ENCODE results near the gene SYT8.
A peak's percentile ranks its signal among the peaks of the same experiment; 100 is the strongest.

SYT8 gene

GRCh38 chr11:1832211-1832919 is 2.4 kb upstream of the SYT8 start:
- DNase-seq (ENCODE audit: low read depth) = peak; percentile 18

DNA sequence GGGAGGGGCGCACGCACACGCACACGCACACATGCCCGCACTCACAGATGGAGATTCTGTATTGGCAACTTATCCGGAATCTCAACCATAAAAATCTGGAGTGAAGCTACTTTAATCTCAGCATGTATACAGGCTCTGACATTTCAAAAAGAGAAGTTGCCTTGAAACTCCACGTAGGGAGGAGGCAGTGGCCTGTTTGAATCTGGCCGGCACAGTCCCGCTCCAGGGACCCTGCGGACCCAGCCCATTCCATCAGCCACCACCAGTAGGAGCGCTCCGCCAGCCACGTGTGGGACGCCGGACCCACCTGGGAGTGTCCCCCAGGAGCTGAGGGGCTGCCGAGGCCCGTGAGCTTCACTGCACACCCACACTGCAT is 1.9 kb upstream of the SYT8 start:
- no peak for DNase-seq (ENCODE audit: low read depth)

GRCh38 chr11:1834062-1834610 is 654 bp upstream of the SYT8 start:
- no peak for DNase-seq (ENCODE audit: low read depth)

DNA sequence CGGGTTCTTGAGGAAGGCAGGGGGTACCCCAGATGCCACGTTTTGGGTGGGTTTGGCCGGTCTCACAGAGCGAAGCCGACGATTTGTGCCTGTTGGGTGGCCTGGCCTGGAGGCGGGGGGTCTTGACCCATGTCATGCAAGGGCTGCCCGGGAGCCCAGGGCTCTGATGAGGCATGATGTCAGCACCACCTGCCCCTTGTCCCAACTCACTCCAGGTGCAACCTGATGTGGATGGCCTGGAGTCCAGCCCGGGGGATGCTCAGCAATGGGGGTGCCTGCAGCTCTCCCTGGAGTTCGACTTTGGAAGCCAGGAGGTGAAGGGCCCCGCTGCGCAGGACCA is 851 bp downstream of the SYT8 start:
- no peak for DNase-seq (ENCODE audit: low read depth)

DNA sequence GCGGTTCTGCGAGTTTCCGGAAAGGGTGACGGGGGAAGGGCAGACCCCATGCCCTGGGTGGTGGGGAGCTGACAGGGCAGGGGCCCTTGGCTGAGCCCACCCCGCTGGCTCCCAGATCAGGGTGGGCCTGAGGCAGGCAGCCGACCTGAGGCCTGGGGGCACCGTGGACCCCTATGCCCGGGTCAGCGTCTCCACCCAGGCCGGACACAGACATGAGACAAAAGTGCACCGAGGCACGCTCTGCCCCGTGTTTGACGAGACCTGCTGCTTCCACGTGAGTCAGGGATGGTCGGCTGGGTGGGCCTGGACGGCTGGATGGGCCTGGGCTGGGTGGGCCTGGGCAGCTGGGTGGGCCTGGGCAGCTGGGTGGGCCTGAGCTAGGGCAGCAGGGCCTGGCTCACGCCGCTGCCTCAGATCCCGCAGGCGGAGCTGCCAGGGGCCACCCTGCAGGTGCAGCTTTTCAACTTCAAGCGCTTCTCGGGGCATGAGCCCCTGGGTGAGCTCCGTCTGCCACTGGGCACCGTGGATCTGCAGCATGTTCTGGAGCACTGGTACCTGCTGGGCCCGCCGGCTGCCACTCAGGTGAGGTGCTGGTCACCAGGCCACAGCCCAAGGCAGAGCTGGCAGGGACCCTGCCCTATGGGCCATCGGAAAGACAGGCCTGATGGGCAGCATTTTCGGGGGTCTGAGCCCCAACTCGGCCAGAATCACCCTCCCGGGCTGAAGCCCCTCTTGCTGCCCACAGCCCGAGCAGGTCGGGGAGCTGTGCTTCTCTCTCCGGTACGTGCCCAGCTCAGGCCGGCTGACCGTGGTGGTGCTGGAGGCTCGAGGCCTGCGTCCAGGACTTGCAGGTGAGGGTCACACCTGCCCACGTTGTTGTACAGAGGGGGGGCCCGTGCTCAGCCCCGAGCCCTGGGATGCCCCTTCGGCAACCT is 1.5 kb downstream of the SYT8 start:
- DNase-seq (ENCODE audit: low read depth) = no peak

- DNase-seq (ENCODE audit: low read depth) = peak; percentile 59
Measured at GRCh38 chr11:1837171-1838076, 2.6 kb downstream of the SYT8 start.

GRCh38 chr11:1838077-1838425 is 3.3 kb downstream of the SYT8 start:
- DNase-seq (ENCODE audit: low read depth) = no peak

- DNase-seq (ENCODE audit: low read depth) = no peak
Measured at GRCh38 chr11:1838426-1839144, 3.8 kb downstream of the SYT8 start, which contains the start of gene TNNI2. TNNI2 (plus strand) TSS chr11:1838981; CDS start chr11:1839697, 716 bp downstream.

GRCh38 chr11:1839204-1839923 is 4.6 kb downstream of the SYT8 start:
- no peak for DNase-seq (ENCODE audit: low read depth)

- no peak for DNase-seq (ENCODE audit: low read depth)
Measured at GRCh38 chr11:1839924-1840779, 5.4 kb downstream of the SYT8 start.

- DNase-seq (ENCODE audit: low read depth) = no peak
Measured at GRCh38 chr11:1840780-1841480, 6.1 kb downstream of the SYT8 start.

DNA sequence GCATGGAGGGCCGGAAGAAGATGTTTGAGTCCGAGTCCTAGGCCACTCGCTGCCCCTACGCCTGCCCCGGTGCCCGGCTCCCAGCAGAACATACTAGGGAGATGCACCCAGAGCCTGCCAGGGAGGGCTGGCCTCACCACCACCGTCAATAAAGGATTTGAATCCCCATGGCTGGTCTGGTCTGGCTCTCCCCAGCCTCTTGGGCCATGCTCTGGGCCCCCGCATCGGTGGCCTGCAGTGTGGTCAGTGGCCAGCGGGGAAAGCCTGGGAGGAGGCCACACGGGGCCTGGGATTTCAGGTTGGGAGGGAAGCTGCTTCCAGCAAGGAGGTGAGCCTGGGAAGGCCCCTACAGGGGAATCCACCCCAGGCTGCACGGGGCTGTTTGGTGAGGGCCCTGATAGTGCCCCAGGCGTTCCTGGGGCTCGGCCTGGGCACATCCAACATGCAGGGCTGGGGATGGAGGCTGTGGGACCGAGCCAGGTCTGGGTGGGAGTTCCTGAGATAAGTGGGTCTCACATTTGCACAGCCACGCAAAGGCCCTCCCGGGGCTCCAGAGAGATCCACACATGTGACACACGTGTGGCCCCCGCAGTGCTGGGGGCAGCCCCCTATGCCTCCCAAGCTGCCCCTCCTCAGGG is 6.8 kb downstream of the SYT8 start:
- DNase-seq (ENCODE audit: low read depth) = no peak

GRCh38 chr11:1842149-1843097 is 7.6 kb downstream of the SYT8 start:
- DNase-seq (ENCODE audit: low read depth) = no peak

DNA sequence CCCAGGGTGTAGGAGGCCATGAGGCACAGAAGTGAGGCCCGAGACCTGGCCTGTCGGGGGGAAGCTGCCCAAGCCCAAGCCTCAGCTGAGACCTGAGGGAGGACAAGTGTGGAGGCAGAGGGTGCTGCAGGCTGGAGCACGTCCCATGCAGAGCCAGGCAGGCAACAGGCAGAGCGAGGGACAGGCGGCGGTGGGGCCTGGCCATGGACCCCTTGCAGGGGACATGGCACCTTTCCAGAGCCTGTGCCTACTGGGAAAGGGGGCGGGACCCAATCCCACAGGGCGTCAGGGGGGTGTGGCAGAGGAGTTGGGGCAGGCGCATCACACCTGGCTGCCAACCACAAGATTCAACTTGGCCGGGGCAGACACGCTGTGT is 8.3 kb downstream of the SYT8 start:
- no peak for DNase-seq (ENCODE audit: low read depth)

DNA sequence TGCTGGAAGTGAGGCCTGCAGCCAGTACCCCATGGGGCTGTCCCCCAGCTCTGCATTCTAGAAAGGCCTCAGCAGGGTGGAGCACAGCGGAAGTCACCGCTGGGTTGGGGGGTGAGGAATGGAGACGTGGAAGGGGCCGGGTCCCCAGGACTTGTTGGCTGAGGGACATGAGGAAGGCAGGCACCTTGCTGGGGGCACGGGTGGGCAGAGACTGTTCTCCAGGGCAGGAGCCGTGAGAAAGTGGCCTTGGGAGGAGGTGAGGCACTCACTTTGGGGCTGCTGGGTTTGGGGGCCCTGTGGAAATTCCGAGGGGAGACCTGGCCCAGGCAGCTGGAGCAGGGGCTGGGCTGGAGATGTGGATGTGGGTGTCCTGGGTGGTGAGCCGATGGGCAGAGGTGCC is 9.0 kb downstream of the SYT8 start:
- no peak for DNase-seq (ENCODE audit: low read depth)

- DNase-seq (ENCODE audit: low read depth) = peak; percentile 19
Measured at GRCh38 chr11:1844221-1845094, 9.7 kb downstream of the SYT8 start.

DNA sequence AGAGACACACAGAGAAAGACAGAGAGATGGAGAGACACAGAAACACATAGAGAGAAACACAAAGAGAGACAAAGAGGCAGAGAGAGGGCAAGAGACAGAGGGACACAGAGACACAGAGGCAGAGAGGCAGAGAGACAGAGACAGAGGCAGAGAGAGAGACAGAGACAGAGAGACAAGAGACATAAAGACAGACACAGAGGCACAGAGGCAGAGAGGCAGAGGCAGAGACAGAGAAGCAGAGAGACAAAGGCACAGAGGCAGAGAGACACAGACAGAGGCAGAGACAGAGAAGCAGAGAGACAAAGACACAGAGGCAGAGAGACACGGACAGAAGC is 10.3 kb downstream of the SYT8 start:
- DNase-seq (ENCODE audit: low read depth) = no peak
